Heart left ventricle (tissue), 16 donors: ENCODE results near the gene TRPC1. TPM values are rescaled to one million over a fixed set of nuclear protein-coding genes. Genes with fewer than 3 reads are reported as not detected.

ENCODE experiments used
- ATAC-seq, 4 donors: fragments of 200-7000 bp; cut with Tn5 transposase; one replicate each; pipeline ENCODE4 v1.9.1; 2020 to 2022; ENCODE audit warnings: moderate library complexity in 4 of 4, mild to moderate bottlenecking in 3 of 4, moderate number of reproducible peaks in 1 of 4
- DNase-seq, 5 donors: peaks; one replicate each; pipeline ENCODE4 v3.0.0-alpha.2; 2020
- H3K27ac ChIP-seq, 12 donors: fragments of 200-600 bp; sonication (generic) in 4 of 12; one replicate each; pipeline versions ENCODE4 v1.5.0 to v1.8.0; 2016 to 2022; ENCODE audit warnings: mild to moderate bottlenecking in 2 of 12
- H3K27me3 ChIP-seq, 9 donors: fragments of 200-600 bp; sonication (generic) in 2 of 9; one replicate each; pipeline versions ENCODE4 v1.5.1 to v1.8.0; 2016 to 2022; ENCODE audit warnings: mild to moderate bottlenecking in 3 of 9
- H3K36me3 ChIP-seq, 9 donors: fragments of 200-600 bp; sonication (generic) in 2 of 9; one replicate each; pipeline versions ENCODE4 v1.5.0 to v1.8.0; 2018 to 2022; ENCODE audit warnings: mild to moderate bottlenecking in 2 of 9
- H3K4me1 ChIP-seq, 12 donors: fragments of 200-600 bp; sonication (generic) in 4 of 12; one replicate each; pipeline versions ENCODE4 v1.5.0 to v1.8.0; 2016 to 2022; ENCODE audit warnings: mild to moderate bottlenecking in 3 of 12
- H3K4me3 ChIP-seq, 12 donors: fragments of 200-600 bp; sonication (generic) in 4 of 12; one replicate each; pipeline versions ENCODE4 v1.5.0 to v1.8.0; 2017 to 2022; ENCODE audit warnings: mild to moderate bottlenecking in 9 of 12, moderate library complexity in 4 of 12
- H3K9me3 ChIP-seq, 12 donors: fragments of 200-600 bp; sonication (generic) in 4 of 12; one replicate each; pipeline versions ENCODE4 v1.5.0 to v1.8.0; 2016 to 2022; ENCODE audit warnings: mild to moderate bottlenecking in 1 of 12
- POLR2A ChIP-seq, 2 donors: fragments of 450-650 bp; IDR thresholded peaks; one replicate each; pipeline ENCODE4 v1.6.1; 2017; ENCODE audit warnings: antibody characterized with exemption in 2 of 2, mild to moderate bottlenecking in 2 of 2, moderate library complexity in 2 of 2
- WGBS, 4 donors: extraction: QIAGEN DNeasy Blood & Tissue Kit in 2 of 4; methylation state at CpG; one replicate each; pipeline versions ENCODE4 v1.1.5 to v1.1.7; 2013 to 2018; 5-methylcytosine and 5-hydroxymethylcytosine counted together
- intact Hi-C, 10 donors: fragments of 100-400 bp; cut with DNase I; formaldehyde crosslinking; loops; one replicate each; pipeline versions ENCODE4 v1.11.1 to v1.14.2; 2022
- polyA plus RNA-seq, 2 donors: library from polyadenylated mRNA; stranded (reverse); fragments of 200-250 nt; gene quantifications; one replicate each; pipeline ENCODE4 v1.2.3, GENCODE V29; 2013
- total RNA-seq, 9 donors: library from RNA; depleted of rRNA in 2 of 9; stranded (reverse); fragments of >200 nt in 2 of 9; fragmentation: NEBNext Ultra II Directional in 3 of 9; extraction: Animal tissue kit (Norgen Biotek cat#: 25700) in 3 of 9; gene quantifications; one replicate each; pipeline versions ENCODE4 v1.1.0 to v1.2.4, GENCODE V29; 2016 to 2023
- TF ChIP-seq, protein P1 (sequence below), 12 donors: fragments of 200-600 bp; sonication (generic) in 4 of 12; IDR thresholded peaks; one replicate each; pipeline versions ENCODE4 v1.5.0 to v1.8.0; 2018 to 2022; ENCODE audit warnings: antibody characterized with exemption in 12 of 12, mild to moderate bottlenecking in 5 of 12
- donor health status: ischemic (EF 13 %, LVEDD 7.1; RV severe dilation, severe dysfunction).
- donor health status: healthy with polysubstance abuse.
- donor health status: DM: no; HTN: yes; CAD: no.
- donor health status: DM: no; HTN: no; CAD: no.
- donor health status: ischemic (EF 25% LVEDD 6.9; RV normal size, moderate dysfunction).
- donor health status: ischemic (EF 25% LVEDD 5.7; RV mildly dilated, moderate dysfunction).
- donor health status: healthy.
- donor health status: DM: yes; HTN: yes; CAD: no.
- donor health status: ischemic (EF 35%, LVEDD 5.7; RV mildly dilated, moderate dysfunction).
- donor health status: nonischemic (EF 11% LVEDD 7.7; RV severe dilation, severe dysfunction).
- donor health status: DM: yes; HTN: yes; CAD: no.
- donor health status: PGD.
- donor health status: ischemic (EF 29% LVEDD 5.4; RV normal size, mild dysfunction).
- donor health status: nonischemic (EF 23%, LVEDD 6.1; RV moderate dilation, normal function).

The TRPC1 gene
- total and polyA plus RNA-seq, 11 donors = 3.0 to 14.2 (median 10.0) TPM

DNA sequence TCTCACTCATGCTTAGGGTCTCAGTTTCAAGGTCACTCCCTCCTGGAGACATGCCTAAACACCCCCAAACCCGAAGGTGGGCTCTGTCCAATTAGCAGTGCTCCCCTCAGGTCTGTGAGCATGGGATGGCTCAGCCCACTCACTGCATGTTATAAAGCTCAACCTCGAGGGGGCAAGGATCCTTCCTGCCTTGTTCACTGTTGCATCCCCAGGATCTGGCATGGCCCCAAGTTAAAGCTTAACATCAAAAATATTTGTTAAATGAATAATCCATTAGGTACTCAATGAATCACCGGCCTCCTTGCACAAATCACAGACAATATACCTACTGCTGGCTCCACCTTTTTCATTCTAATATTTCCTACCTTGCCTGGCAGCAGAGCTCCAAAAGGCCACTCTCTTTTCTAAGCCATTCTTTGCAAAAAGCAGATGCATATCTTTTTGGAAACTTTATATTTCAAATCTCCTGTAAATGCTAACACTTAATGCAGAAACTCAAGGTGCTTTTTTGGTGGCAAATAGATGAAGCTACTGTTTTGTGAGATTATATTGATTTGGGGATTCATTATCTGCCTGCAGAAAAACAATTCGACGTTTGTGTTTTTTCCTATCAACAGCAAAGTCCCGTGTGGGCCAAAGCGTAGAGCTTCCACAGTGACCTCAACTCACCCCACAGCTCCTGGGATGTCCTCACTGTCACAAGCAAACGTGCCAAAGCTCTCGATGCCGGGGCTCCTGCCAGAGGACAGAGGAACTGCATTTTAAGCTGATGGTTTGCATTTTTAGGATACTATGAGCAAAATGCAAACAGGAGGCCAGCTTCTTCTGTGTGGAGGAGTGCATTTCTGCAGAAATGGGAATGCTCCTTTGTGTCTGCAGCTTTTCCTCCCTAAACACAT is 129.7 kb downstream of the TRPC1 start:
- 18 to 28% (median 22%) methylated on average over 10 of the region's 10 CpGs for WGBS, 4 donors
- Histone ChIP-seq H3K4me1 (peaks cover 0 to 39% (median 19%) of the 10 kb centered on the region in 12 donors), H3K36me3 (no peaks in the 10 kb centered on the region), H3K9me3 (no peaks in the 10 kb centered on the region), H3K27me3 (no peaks in the 10 kb centered on the region), H3K4me3 (no peak overlapping the region), H3K27ac (peak overlapping the region in 2 of 12 donors; percentile 26 to 48)
- ATAC-seq (peak; percentile 40 to 52 (median 50)), DNase-seq (peak; percentile 42 to 78 (median 52))
- TF ChIP-seq, protein P1, sequence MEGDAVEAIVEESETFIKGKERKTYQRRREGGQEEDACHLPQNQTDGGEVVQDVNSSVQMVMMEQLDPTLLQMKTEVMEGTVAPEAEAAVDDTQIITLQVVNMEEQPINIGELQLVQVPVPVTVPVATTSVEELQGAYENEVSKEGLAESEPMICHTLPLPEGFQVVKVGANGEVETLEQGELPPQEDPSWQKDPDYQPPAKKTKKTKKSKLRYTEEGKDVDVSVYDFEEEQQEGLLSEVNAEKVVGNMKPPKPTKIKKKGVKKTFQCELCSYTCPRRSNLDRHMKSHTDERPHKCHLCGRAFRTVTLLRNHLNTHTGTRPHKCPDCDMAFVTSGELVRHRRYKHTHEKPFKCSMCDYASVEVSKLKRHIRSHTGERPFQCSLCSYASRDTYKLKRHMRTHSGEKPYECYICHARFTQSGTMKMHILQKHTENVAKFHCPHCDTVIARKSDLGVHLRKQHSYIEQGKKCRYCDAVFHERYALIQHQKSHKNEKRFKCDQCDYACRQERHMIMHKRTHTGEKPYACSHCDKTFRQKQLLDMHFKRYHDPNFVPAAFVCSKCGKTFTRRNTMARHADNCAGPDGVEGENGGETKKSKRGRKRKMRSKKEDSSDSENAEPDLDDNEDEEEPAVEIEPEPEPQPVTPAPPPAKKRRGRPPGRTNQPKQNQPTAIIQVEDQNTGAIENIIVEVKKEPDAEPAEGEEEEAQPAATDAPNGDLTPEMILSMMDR (IDR thresholded peaks at IDR 0.05) = no peak
- TF ChIP-seq POLR2A (IDR thresholded peaks at IDR 0.05) = no peak
- intact Hi-C loops = loop anchor here in 2 of 10 donors (10.0 kb wide), 2 partner anchors 121 to 131 kb away; no protein-coding TSS in a partner anchor

- 37 to 47% (median 40%) methylated on average over 6 of the region's 6 CpGs for WGBS, 4 donors
- Histone ChIP-seq H3K4me3 (no peak overlapping the region), H3K4me1 (peaks cover 0 to 35% (median 13%) of the 10 kb centered on the region in 12 donors), H3K36me3 (no peaks in the 10 kb centered on the region), H3K9me3 (no peaks in the 10 kb centered on the region), H3K27me3 (no peaks in the 10 kb centered on the region), H3K27ac (peak overlapping the region in 10 of 12 donors; percentile 32 to 78 (median 59))
- no peak for TF ChIP-seq POLR2A (IDR thresholded peaks at IDR 0.05)
- TF ChIP-seq, protein P1 (IDR thresholded peaks at IDR 0.05) = peak in 9 of 12 donors; percentile 20 to 53 (median 30)
- ATAC-seq (peak; percentile 94 to 98 (median 96)), DNase-seq (peak in 4 of 5 donors; percentile 57 to 83 (median 71))
- intact Hi-C loops = loop anchor here in 2 of 10 donors (10.0 kb wide), 2 partner anchors 118 to 128 kb away; no protein-coding TSS in a partner anchor
Observed at GRCh38 chr3:142857056-142857455, 133.2 kb downstream of the TRPC1 start.

Other genes with a start within 250 kb of the TRPC1 start
- 10 to 100 TPM; 10.3 to 17.0 (median 11.1) TPM for gene ATR, start 145.3 kb upstream of the TRPC1 start, total RNA-seq
- 1 to 10 TPM; 5.4 to 6.7 TPM for gene ATR, start 145.3 kb upstream of the TRPC1 start, polyA plus RNA-seq
- 1 to 10 TPM in 8 of 9 donors, under 1 TPM in 1; 0.99 to 3.7 (median 1.7) TPM for gene PLS1, start 127.6 kb upstream of the TRPC1 start, total RNA-seq
- gene PLS1, start 127.6 kb upstream of the TRPC1 start, polyA plus RNA-seq = 1 to 10 TPM in 1 of 2 donors, under 1 TPM in 1; 0.80 to 2.6 TPM
- 100 to 1,000 TPM in 2 of 9 donors, 10 to 100 TPM in 7; 49.2 to 152 (median 70.7) TPM for gene PCOLCE2, start 165.0 kb downstream of the TRPC1 start, total RNA-seq
- 10 to 100 TPM; 47.5 to 60.1 TPM for gene PCOLCE2, start 165.0 kb downstream of the TRPC1 start, polyA plus RNA-seq
- gene PAQR9, start 239.6 kb downstream of the TRPC1 start, total RNA-seq = 10 to 100 TPM; 11.0 to 20.5 (median 14.7) TPM
- 1 to 10 TPM; 5.0 to 7.8 TPM for gene PAQR9, start 239.6 kb downstream of the TRPC1 start, polyA plus RNA-seq